Gastrocnemius medialis (tissue), 4 donors: ENCODE results near the gene RBM23. TPM values are rescaled to one million over a fixed set of nuclear protein-coding genes. Genes with fewer than 3 reads are reported as not detected.
A peak's percentile ranks its signal among the peaks of the same experiment; 100 is the strongest.

Experiments used
- ATAC-seq, 2 donors: fragments of 150-250 bp; one replicate each; pipeline ENCODE4 v1.9.1; 2016
- DNase-seq, 2 donors: peaks; one replicate each; pipeline ENCODE4 v3.0.0-alpha.2; 2019
- H3K27ac ChIP-seq, 4 donors: fragments of 200-600 bp; sonication (generic); 1 replicate in 1 of 4; 2 replicates in 3 of 4; pipeline ENCODE4 v1.5.1; 2016 to 2018; ENCODE audit warnings: mild to moderate bottlenecking in 2 of 4, moderate library complexity in 1 of 4
- H3K27me3 ChIP-seq, 3 donors: fragments of 200-600 bp; sonication (generic) in 2 of 3; 1 replicate in 1 of 3; 2 replicates in 2 of 3; pipeline versions ENCODE4 v1.5.1 to v1.6.0; 2016 to 2019; ENCODE audit warnings: mild to moderate bottlenecking in 1 of 3, moderate library complexity in 1 of 3
- H3K36me3 ChIP-seq, 2 donors: fragments of 200-600 bp; sonication (generic) in 1 of 2; one replicate each; pipeline ENCODE4 v1.5.1; 2017 to 2018
- H3K4me1 ChIP-seq, 2 donors: fragments of 200-600 bp; sonication (generic) in 1 of 2; one replicate each; pipeline ENCODE4 v1.5.1; 2016 to 2017; ENCODE audit warnings: mild to moderate bottlenecking in 2 of 2
- H3K4me3 ChIP-seq, 4 donors: fragments of 200-600 bp; sonication (generic) in 3 of 4; 1 replicate in 1 of 4; 2 replicates in 3 of 4; pipeline ENCODE4 v1.5.1; 2016 to 2019; ENCODE audit warnings: mild to moderate bottlenecking in 2 of 4
- H3K9me3 ChIP-seq, 3 donors: fragments of 200-600 bp; sonication (generic) in 2 of 3; 1 replicate in 1 of 3; 2 replicates in 2 of 3; pipeline ENCODE4 v1.5.1; 2016 to 2019
- CTCF ChIP-seq, 5 experiments: fragments of 450-650 bp in 3 of 5; fragments of 200-600 bp in 2 of 5; sonication (generic) in 2 of 5; IDR thresholded peaks in 4 of 5; conservative IDR thresholded peaks in 1 of 5; 1 replicate in 4 of 5; 2 replicates in 1 of 5; pipeline ENCODE4 v1.5.1; 2016 to 2019; ENCODE audit warnings: antibody characterized with exemption in 5 of 5, mild to moderate bottlenecking in 3 of 5, moderate library complexity in 3 of 5
- POLR2A ChIP-seq, 2 donors: fragments of 450-650 bp; IDR thresholded peaks; one replicate each; pipeline ENCODE4 v1.6.1; 2017; ENCODE audit warnings: antibody characterized with exemption in 2 of 2, mild to moderate bottlenecking in 2 of 2, moderate library complexity in 2 of 2
- in situ Hi-C, 4 donors: fragments of 200-750 bp; cut with MboI; loops; one replicate each; pipeline versions ENCODE4 v1.15.0 to v1.8.0; 2017; ENCODE audit warnings: low sequenced_read_pairs in 4 of 4
- intact Hi-C: fragments of 100-400 bp; cut with DNase I; formaldehyde crosslinking; loops from one replicate; pipeline ENCODE4 v1.15.1; 2023; ENCODE audit warnings: low total_unique reads
- total RNA-seq, 4 donors: library from RNA; depleted of rRNA; stranded (reverse); fragments of >200 nt; gene quantifications; one replicate each; pipeline versions ENCODE4 v1.1.0 to v1.2.3, GENCODE V29; 2016

Gene RBM23
- total RNA-seq, 4 donors from 2014 or later: 37.7 to 83.3 (median 62.1) TPM

GRCh38 chr14:22910916-22911315 is 8.0 kb downstream of the RBM23 start:
- Histone ChIP-seq H3K27me3 (no peaks in the 10 kb centered on the region), H3K36me3 (peaks cover 2 to 40% of the 10 kb centered on the region in 2 donors), H3K4me3 (no peak overlapping the region), H3K27ac (peak overlapping the region in 1 of 4 donors; percentile 8), H3K4me1 (peaks cover 0 to 19% of the 10 kb centered on the region in 2 donors), H3K9me3 (no peaks in the 10 kb centered on the region)
- DNase-seq (no peak), ATAC-seq (no peak)
- intact Hi-C loops: no loop called here
- TF ChIP-seq POLR2A (IDR thresholded peaks at IDR 0.05) (no peak), CTCF (IDR thresholded peaks at IDR 0.05 in 4 of 5, conservative IDR thresholded peaks at IDR 0.05 in 1 of 5) (no peak)
- in situ Hi-C loops: no loop called here

- intact Hi-C loops (no loop called here), in situ Hi-C loops (no loop called here)
- DNase-seq (no peak), ATAC-seq (no peak)
- no peak overlapping the region for H3K4me3 ChIP-seq
- no peak overlapping the region for H3K27ac ChIP-seq
- TF ChIP-seq CTCF (IDR thresholded peaks at IDR 0.05 in 4 of 5, conservative IDR thresholded peaks at IDR 0.05 in 1 of 5): no peak
- TF ChIP-seq POLR2A (IDR thresholded peaks at IDR 0.05): no peak
- no peaks in the 10 kb centered on the region for H3K9me3 ChIP-seq
- no peaks in the 10 kb centered on the region for H3K27me3 ChIP-seq
- H3K4me1 ChIP-seq: peaks cover 0 to 14% of the 10 kb centered on the region in 2 donors
- peaks cover 6 to 59% of the 10 kb centered on the region in 2 donors for H3K36me3 ChIP-seq
Observed at GRCh38 chr14:22908601-22909000, 10.3 kb downstream of the RBM23 start.

DNA sequence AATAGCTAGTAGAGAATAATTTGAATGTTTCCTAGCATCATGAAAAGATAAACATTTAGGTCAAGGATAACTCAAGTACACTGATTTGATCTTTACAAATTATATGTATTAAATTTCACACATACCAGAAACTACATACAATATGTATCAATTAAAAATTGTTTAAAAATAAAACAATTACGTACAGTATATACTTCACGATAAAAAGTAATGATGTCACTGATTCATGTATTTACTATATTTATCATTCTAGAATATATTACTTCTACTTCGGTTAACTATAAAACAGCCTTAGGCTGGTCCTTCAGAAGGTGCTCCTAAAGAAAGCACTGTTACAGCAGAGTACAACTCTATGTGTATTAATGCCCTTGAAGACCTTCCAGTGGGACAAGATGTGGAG is 11.5 kb downstream of the RBM23 start:
- H3K4me1 ChIP-seq: peaks cover 0 to 14% of the 10 kb centered on the region in 2 donors
- H3K36me3 ChIP-seq: peaks cover 8 to 70% of the 10 kb centered on the region in 2 donors
- ATAC-seq: no peak
- DNase-seq: no peak
- no peaks in the 10 kb centered on the region for H3K27me3 ChIP-seq
- no peak overlapping the region for H3K4me3 ChIP-seq
- intact Hi-C loops: no loop called here
- no peak for TF ChIP-seq CTCF (IDR thresholded peaks at IDR 0.05 in 4 of 5, conservative IDR thresholded peaks at IDR 0.05 in 1 of 5)
- no peak overlapping the region for H3K27ac ChIP-seq
- H3K9me3 ChIP-seq: no peaks in the 10 kb centered on the region
- in situ Hi-C loops: no loop called here

- Histone ChIP-seq H3K4me3 (no peak overlapping the region), H3K9me3 (no peaks in the 10 kb centered on the region), H3K36me3 (peaks cover 8 to 83% of the 10 kb centered on the region in 2 donors), H3K27ac (no peak overlapping the region), H3K27me3 (no peaks in the 10 kb centered on the region), H3K4me1 (peaks cover 0 to under 1% of the 10 kb centered on the region in 2 donors)
- intact Hi-C loops: no loop called here
- no peak for ATAC-seq
- TF ChIP-seq CTCF (IDR thresholded peaks at IDR 0.05 in 4 of 5, conservative IDR thresholded peaks at IDR 0.05 in 1 of 5) (no peak), POLR2A (IDR thresholded peaks at IDR 0.05) (no peak)
- DNase-seq: no peak
- in situ Hi-C loops: no loop called here
Observed at GRCh38 chr14:22906073-22906472, 12.9 kb downstream of the RBM23 start.

DNA sequence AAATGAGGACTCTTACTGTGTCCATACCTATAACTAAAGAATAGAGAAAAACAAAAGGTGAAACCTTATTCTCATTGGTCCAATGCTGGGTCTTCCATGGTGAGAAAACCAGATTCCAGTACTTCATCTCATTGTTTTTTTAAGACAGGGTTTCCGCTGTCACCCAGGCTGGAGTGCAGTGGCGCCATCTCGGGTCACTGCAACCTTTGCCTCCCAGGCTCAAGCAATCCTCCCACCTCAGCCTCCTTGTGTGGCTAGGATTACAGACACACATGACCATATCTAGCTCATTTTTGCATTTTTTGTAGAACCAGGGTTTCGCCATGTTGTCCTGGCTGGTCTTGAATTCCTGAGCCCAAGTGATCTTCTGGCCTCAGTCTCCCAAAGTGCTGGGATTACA is 13.3 kb downstream of the RBM23 start:
- H3K9me3 ChIP-seq: no peaks in the 10 kb centered on the region
- no peaks in the 10 kb centered on the region for H3K27me3 ChIP-seq
- no peak for TF ChIP-seq POLR2A (IDR thresholded peaks at IDR 0.05)
- no peak for TF ChIP-seq CTCF (IDR thresholded peaks at IDR 0.05 in 4 of 5, conservative IDR thresholded peaks at IDR 0.05 in 1 of 5)
- ATAC-seq (no peak), DNase-seq (no peak)
- peaks cover 8 to 88% of the 10 kb centered on the region in 2 donors for H3K36me3 ChIP-seq
- H3K4me1 ChIP-seq: no peaks in the 10 kb centered on the region
- no peak overlapping the region for H3K4me3 ChIP-seq
- in situ Hi-C loops (no loop called here), intact Hi-C loops (no loop called here)
- H3K27ac ChIP-seq: no peak overlapping the region
